Activated CD4-positive, alpha-beta memory T cell treated with anti-CD3 and anti-CD28 coated beads, Interleukin-2, amount 10 ng/mL, durations not matched to agents 7 days and 5 days (primary cell): ENCODE data around the gene GRIK4. TPM values are rescaled to one million over a fixed set of nuclear protein-coding genes. Genes with fewer than 3 reads are reported as not detected.

ENCODE experiments used
- CTCF ChIA-PET: fragments of 350-600 bp; sonication (Branson Sonifier 250); formaldehyde crosslinking; loops from one replicate; lab custom pipeline; 2021; ENCODE audit warnings: antibody characterized with exemption, inconsistent platforms; lab: Charles Lee
- POLR2A ChIA-PET: fragments of 350-600 bp; sonication (Branson Sonifier 250); formaldehyde crosslinking; loops from one replicate; lab custom pipeline; 2021; ENCODE audit warnings: antibody characterized with exemption; lab: Charles Lee
- DNase-seq: peaks from one replicate; pipeline ENCODE4 v3.0.0-alpha.2; 2020
- H3K27ac Mint-ChIP-seq: one replicate; pipeline ENCODE4 v1.8.0; 2021; ENCODE audit warnings: mild to moderate bottlenecking, mixed read lengths
- H3K27me3 Mint-ChIP-seq: one replicate; pipeline ENCODE4 v1.8.0; 2021; ENCODE audit warnings: mixed read lengths
- H3K36me3 Mint-ChIP-seq: one replicate; pipeline ENCODE4 v1.8.0; 2021; ENCODE audit warnings: low read depth, mixed read lengths
- H3K4me1 Mint-ChIP-seq: one replicate; pipeline ENCODE4 v1.8.0; 2021; ENCODE audit warnings: mixed read lengths
- H3K4me3 Mint-ChIP-seq: one replicate; pipeline ENCODE4 v1.8.0; 2021; ENCODE audit warnings: mild to moderate bottlenecking, mixed read lengths
- H3K9me3 Mint-ChIP-seq: one replicate; pipeline ENCODE4 v1.8.0; 2021; ENCODE audit warnings: mixed read lengths
- total RNA-seq, 2 experiments: library from RNA; stranded (reverse); gene quantifications; one replicate each; pipeline ENCODE4 v1.2.3, GENCODE V29; 2021

GRIK4 gene
- total RNA-seq, 2 experiments from 2014 or later: not detected

- Mint-ChIP-seq H3K9me3 (no peaks in the 10 kb centered on the region), H3K36me3 (no peaks in the 10 kb centered on the region), H3K27ac (no peak overlapping the region), H3K27me3 (no peaks in the 10 kb centered on the region), H3K4me1 (no peaks in the 10 kb centered on the region), H3K4me3 (no peak overlapping the region)
- DNase-seq: no peak
- POLR2A ChIA-PET: no interaction called here
- CTCF ChIA-PET: no interaction called here
These were observed 211.0 kb downstream of the GRIK4 start for GRCh38 chr11:120722524-120722923.

GRCh38 chr11:120723751-120724150 is 212.2 kb downstream of the GRIK4 start:
- no peak overlapping the region for H3K4me3 Mint-ChIP-seq
- no peak overlapping the region for H3K27ac Mint-ChIP-seq
- ChIA-PET CTCF (no interaction called here), POLR2A (no interaction called here)
- no peak for DNase-seq
- H3K27me3 Mint-ChIP-seq: no peaks in the 10 kb centered on the region
- no peaks in the 10 kb centered on the region for H3K36me3 Mint-ChIP-seq
- H3K9me3 Mint-ChIP-seq: no peaks in the 10 kb centered on the region
- no peaks in the 10 kb centered on the region for H3K4me1 Mint-ChIP-seq

DNA sequence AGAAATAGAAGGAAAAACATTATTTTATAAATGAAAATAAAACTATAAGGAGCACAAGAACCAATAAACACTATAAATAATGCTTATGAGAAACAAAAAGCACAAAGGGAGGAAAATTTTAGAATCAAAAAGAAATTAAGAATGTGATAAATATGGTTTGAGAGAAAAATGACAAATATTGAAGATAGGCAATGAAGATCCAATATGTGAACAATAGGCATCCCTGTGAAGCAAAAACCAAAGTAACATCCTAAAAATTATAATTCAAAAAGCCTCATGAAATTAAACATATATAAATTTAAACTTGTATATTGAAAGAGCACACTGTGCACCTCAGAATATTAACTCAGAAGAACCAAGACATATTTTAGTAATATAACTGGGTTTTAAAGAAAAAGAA is 216.2 kb downstream of the GRIK4 start:
- ChIA-PET CTCF (no interaction called here), POLR2A (no interaction called here)
- peaks cover 4% of the 10 kb centered on the region for H3K27me3 Mint-ChIP-seq
- H3K4me1 Mint-ChIP-seq: no peaks in the 10 kb centered on the region
- H3K9me3 Mint-ChIP-seq: no peaks in the 10 kb centered on the region
- no peak overlapping the region for H3K4me3 Mint-ChIP-seq
- DNase-seq: no peak
- H3K36me3 Mint-ChIP-seq: no peaks in the 10 kb centered on the region
- no peak overlapping the region for H3K27ac Mint-ChIP-seq

- Mint-ChIP-seq H3K9me3 (no peaks in the 10 kb centered on the region), H3K4me1 (no peaks in the 10 kb centered on the region), H3K27me3 (peaks cover 10% of the 10 kb centered on the region), H3K27ac (no peak overlapping the region), H3K4me3 (no peak overlapping the region), H3K36me3 (no peaks in the 10 kb centered on the region)
- ChIA-PET CTCF (no interaction called here), POLR2A (no interaction called here)
- DNase-seq: no peak
These were observed 223.5 kb downstream of the GRIK4 start for GRCh38 chr11:120735035-120735434.

- DNase-seq: no peak
- Mint-ChIP-seq H3K36me3 (no peaks in the 10 kb centered on the region), H3K27ac (no peak overlapping the region), H3K9me3 (no peaks in the 10 kb centered on the region), H3K4me1 (no peaks in the 10 kb centered on the region), H3K27me3 (peaks cover 3% of the 10 kb centered on the region), H3K4me3 (no peak overlapping the region)
- POLR2A ChIA-PET: no interaction called here
- CTCF ChIA-PET: no interaction called here
These were observed 227.0 kb downstream of the GRIK4 start for GRCh38 chr11:120738516-120739046.

- Mint-ChIP-seq H3K27me3 (no peaks in the 10 kb centered on the region), H3K4me1 (no peaks in the 10 kb centered on the region), H3K4me3 (no peak overlapping the region), H3K9me3 (no peaks in the 10 kb centered on the region), H3K27ac (no peak overlapping the region), H3K36me3 (no peaks in the 10 kb centered on the region)
- no peak for DNase-seq
- ChIA-PET POLR2A (no interaction called here), CTCF (no interaction called here)
These were observed 228.2 kb downstream of the GRIK4 start for GRCh38 chr11:120739780-120740179.

- POLR2A ChIA-PET: no interaction called here
- no peak overlapping the region for H3K4me3 Mint-ChIP-seq
These were observed 228.8 kb downstream of the GRIK4 start for GRCh38 chr11:120740380-120740779.

GRCh38 chr11:120744016-120744994 is 232.8 kb downstream of the GRIK4 start:
- Mint-ChIP-seq H3K4me3 (no peak overlapping the region), H3K27ac (no peak overlapping the region), H3K4me1 (no peaks in the 10 kb centered on the region), H3K9me3 (no peaks in the 10 kb centered on the region), H3K27me3 (peaks cover 6% of the 10 kb centered on the region), H3K36me3 (no peaks in the 10 kb centered on the region)
- ChIA-PET CTCF (no interaction called here), POLR2A (no interaction called here)
- no peak for DNase-seq

More at GRCh38 chr11:120740380-120740779, 228.8 kb downstream of the GRIK4 start:
- Mint-ChIP-seq H3K27me3 (peaks cover 1% of the 10 kb centered on the region), H3K36me3 (no peaks in the 10 kb centered on the region), H3K4me1 (no peaks in the 10 kb centered on the region), H3K27ac (no peak overlapping the region), H3K9me3 (no peaks in the 10 kb centered on the region)
- CTCF ChIA-PET: no interaction called here
- no peak for DNase-seq

DNA sequence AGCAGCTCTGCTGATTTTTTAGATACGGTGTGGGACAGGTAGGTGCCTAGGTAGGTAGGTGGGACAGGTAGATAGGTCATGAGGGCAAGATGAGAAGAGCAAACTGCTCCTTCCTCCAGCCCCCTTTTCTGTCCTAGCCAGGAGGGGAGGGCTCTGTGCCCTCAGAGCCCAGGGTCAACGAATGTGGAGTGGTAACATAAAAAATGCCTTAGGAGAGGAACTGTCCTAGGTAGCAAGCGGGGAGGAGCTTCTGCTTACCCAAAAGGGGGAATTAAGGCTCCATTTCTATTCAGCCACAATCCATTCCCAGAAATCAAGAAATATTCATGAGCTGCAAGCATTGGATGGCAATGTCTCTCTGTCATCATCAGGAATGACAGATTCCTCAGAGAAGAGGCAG is 234.8 kb downstream of the GRIK4 start:
- ChIA-PET CTCF (interaction anchor here (1.0 kb wide), 1 partner anchor 32 kb away, joined by 3 read pairs; no protein-coding TSS in a partner anchor), POLR2A (no interaction called here)

DNA sequence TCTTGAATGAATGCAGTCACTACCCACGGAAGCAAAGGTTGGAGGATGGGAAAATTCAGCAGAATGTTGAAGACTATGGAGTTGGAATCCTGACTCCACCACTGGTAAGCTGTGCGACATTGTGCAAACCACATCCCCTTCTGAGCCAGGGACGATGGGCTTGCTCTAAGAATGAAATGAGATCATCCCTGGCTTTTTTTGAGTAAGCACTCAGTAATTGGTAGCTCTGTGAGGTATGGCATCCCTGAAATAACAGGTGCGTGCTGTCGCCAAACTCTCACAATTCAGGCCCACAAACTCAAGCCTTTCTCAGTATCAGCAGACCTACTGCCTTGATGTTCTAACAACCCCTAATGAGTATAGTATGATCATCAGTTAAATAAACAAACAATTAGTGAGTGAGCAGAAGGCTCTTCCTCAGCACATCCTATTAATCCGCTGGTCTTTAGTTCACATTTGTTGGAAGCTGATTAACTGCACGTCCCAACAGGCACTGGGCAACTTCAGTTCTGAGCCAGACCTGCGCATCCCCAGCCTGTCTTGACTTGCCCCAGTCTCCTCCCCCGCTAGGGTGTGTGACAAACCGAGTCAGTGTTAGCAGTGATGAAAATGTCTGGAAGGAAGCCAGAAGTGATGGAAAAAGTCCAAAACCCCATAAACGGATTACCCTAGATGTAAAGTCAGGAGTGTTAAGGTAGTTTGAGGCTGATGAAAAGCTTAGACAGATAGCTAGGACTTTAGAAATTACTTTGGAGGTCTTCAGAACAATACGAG is 235.5 kb downstream of the GRIK4 start:
- CTCF ChIA-PET: interaction anchor here (1.0 kb wide), 1 partner anchor 32 kb away, joined by 3 read pairs; no protein-coding TSS in a partner anchor
- no peak overlapping the region for H3K4me3 Mint-ChIP-seq

More for the DNA sequence above, 234.8 kb downstream of the GRIK4 start:
- DNase-seq: no peak
- Mint-ChIP-seq H3K9me3 (no peaks in the 10 kb centered on the region), H3K4me3 (no peak overlapping the region), H3K27me3 (peaks cover 6% of the 10 kb centered on the region), H3K27ac (no peak overlapping the region), H3K4me1 (no peaks in the 10 kb centered on the region), H3K36me3 (no peaks in the 10 kb centered on the region)

DNA sequence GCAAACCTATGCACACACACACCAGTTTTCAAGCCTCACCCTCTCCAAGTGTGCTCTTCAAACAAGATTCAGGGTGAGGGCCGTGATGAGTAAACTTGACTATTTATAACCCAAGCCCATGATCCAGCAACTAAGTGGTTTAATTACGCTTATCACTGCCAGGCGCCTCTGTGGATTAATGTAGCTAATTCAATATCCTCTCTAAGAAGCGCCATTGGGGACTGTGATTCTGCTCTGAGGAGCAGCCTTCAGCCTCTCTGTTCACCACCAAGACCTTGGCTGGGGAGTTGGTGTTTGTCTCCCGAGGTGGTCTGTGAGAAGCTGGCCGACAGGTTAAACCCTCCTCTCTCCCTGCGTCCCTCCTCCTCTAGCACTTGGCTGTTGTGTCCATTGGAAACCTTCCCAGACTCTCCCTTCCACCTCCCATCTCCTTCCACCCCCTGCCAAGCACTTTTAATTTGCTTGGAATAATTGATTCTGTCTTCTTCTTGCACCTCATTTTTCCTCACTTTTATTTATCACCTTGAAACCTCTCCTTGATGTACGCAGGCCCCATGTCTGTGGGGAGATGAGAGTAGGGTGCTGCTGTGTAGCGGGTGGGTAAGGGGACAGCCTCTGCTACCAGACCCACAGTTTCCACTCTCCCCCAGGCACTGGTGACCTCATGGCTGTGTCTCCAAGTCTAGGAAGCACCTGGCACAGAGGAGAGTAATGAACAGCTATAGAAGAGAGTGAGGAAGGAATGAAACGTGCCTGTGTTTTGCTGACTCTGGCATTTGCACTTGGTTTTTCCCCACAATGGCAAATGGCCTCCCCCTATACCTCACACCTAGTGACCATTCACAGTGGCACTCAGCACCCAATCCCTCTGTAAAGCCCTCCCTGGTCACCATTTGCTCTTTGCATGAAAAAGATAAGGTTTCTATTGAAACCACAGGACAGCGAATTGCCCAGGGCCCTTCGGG is 236.6 kb downstream of the GRIK4 start:
- Mint-ChIP-seq H3K36me3 (no peaks in the 10 kb centered on the region), H3K9me3 (no peaks in the 10 kb centered on the region), H3K27me3 (peaks cover 6% of the 10 kb centered on the region), H3K4me3 (no peak overlapping the region), H3K4me1 (no peaks in the 10 kb centered on the region), H3K27ac (no peak overlapping the region)
- CTCF ChIA-PET: no interaction called here
- POLR2A ChIA-PET: no interaction called here
- no peak for DNase-seq

More for the DNA sequence above, 235.5 kb downstream of the GRIK4 start:
- POLR2A ChIA-PET: no interaction called here
- Mint-ChIP-seq H3K4me1 (no peaks in the 10 kb centered on the region), H3K27me3 (peaks cover 6% of the 10 kb centered on the region), H3K36me3 (no peaks in the 10 kb centered on the region), H3K27ac (no peak overlapping the region), H3K9me3 (no peaks in the 10 kb centered on the region)
- no peak for DNase-seq

GRCh38 chr11:120749395-120749794 is 237.8 kb downstream of the GRIK4 start:
- ChIA-PET CTCF (no interaction called here), POLR2A (interaction anchor here (0.6 kb wide), 1 partner anchor 12 kb away, joined by 3 read pairs; no protein-coding TSS in a partner anchor)
- no peak for DNase-seq
- Mint-ChIP-seq H3K4me3 (no peak overlapping the region), H3K27me3 (peaks cover 6% of the 10 kb centered on the region), H3K36me3 (no peaks in the 10 kb centered on the region), H3K4me1 (no peaks in the 10 kb centered on the region), H3K27ac (no peak overlapping the region), H3K9me3 (no peaks in the 10 kb centered on the region)
